RWPE2 (cell line): ENCODE measurements around the gene EXOC6.
A peak's percentile ranks its signal among the peaks of the same experiment; 100 is the strongest.

Source experiments
- ATAC-seq: fragments of 200-7000 bp; cut with Tn5 transposase; 3 replicates; pipeline ENCODE4 v1.9.1; 2021; ENCODE audit warnings: low read depth
- DNase-seq: peaks from one replicate; pipeline ENCODE4 v3.0.0-alpha.2; 2020; ENCODE audit warnings: low spot score
- H3K27ac ChIP-seq: fragments of 450-650 bp; 2 replicates; pipeline ENCODE4 v1.5.1; 2017; ENCODE audit warnings: mild to moderate bottlenecking; ENCODE audit not compliant: poor library complexity, severe bottlenecking
- H3K27me3 ChIP-seq: fragments of 250-450 bp; sonication (Bioruptor Pico); 2 replicates; pipeline ENCODE4 v1.5.1; 2021; ENCODE audit warnings: mild to moderate bottlenecking, moderate library complexity; ENCODE audit not compliant: insufficient read depth, poor library complexity, severe bottlenecking
- H3K36me3 ChIP-seq: fragments of 250-450 bp; sonication (Bioruptor Pico); 2 replicates; pipeline ENCODE4 v1.5.1; 2020; ENCODE audit warnings: low read depth, mild to moderate bottlenecking, moderate library complexity
- H3K4me1 ChIP-seq: fragments of 250-450 bp; sonication (Bioruptor Pico); 2 replicates; pipeline ENCODE4 v1.5.1; 2021; ENCODE audit warnings: mild to moderate bottlenecking, moderate library complexity; ENCODE audit not compliant: insufficient read depth, poor library complexity, severe bottlenecking
- H3K4me3 ChIP-seq: fragments of 250-450 bp; sonication (Bioruptor Pico); 2 replicates; pipeline ENCODE4 v1.5.1; 2021; ENCODE audit warnings: mild to moderate bottlenecking, moderate library complexity; ENCODE audit not compliant: severe bottlenecking
- H3K9me3 ChIP-seq: fragments of 250-450 bp; sonication (Bioruptor Pico); 2 replicates; pipeline ENCODE4 v1.5.1; 2021; ENCODE audit warnings: mild to moderate bottlenecking, moderate library complexity; ENCODE audit not compliant: severe bottlenecking
- CTCF ChIP-seq: fragments of 450-650 bp; IDR thresholded peaks from one replicate; pipeline ENCODE4 v1.5.1; 2017; ENCODE audit warnings: mild to moderate bottlenecking, moderate library complexity; ENCODE audit not compliant: poor library complexity, severe bottlenecking

The EXOC6 gene

DNA sequence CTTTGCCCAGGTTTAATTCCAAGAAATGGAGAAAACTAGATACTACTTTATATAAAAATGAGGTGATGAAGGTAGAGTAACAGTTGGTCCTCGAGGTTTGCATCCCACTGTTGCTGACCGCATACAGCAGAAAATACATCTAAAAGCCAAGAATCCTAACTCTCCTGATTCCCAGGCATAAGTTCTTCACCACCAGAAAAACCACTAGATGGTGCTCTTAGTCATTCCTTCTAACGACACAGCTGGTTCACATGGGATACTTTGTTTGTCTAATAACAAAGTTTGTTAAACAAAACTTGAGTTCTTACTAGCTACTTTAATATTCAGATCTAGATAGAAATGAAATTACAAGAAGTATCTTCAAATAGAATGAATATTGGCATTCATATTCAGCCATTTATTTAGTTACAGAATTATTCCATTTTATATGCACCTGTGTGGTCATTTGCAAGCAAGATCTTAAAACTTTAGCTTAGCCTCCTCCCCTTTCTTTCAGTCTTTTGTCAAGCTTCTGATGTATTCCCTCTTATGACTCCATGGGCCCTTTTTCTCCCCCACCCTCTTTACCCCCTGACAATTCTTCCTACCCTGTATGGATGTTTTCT is 158.2 kb downstream of the EXOC6 start:
- ATAC-seq (peak; percentile 61; the same call in 2 of the 3 replicates), DNase-seq (no peak)
- no peak overlapping the region for H3K4me3 ChIP-seq
- H3K36me3 ChIP-seq, result no peaks in the 10 kb centered on the region
- H3K4me1 ChIP-seq, result no peaks in the 10 kb centered on the region
- peak; percentile 83 for TF ChIP-seq CTCF
- H3K27me3 ChIP-seq, result no peaks in the 10 kb centered on the region
- H3K27ac ChIP-seq, result no peak overlapping the region
- H3K9me3 ChIP-seq, result no peaks in the 10 kb centered on the region

- no peaks in the 10 kb centered on the region for H3K9me3 ChIP-seq
- H3K4me3 ChIP-seq, result no peak overlapping the region
- H3K27ac ChIP-seq, result no peak overlapping the region
- no peak for ATAC-seq
- DNase-seq, result no peak
- TF ChIP-seq CTCF, result no peak
- no peaks in the 10 kb centered on the region for H3K27me3 ChIP-seq
- H3K4me1 ChIP-seq, result no peaks in the 10 kb centered on the region
- no peaks in the 10 kb centered on the region for H3K36me3 ChIP-seq
Measured at GRCh38 chr10:93015722-93016121, 167.4 kb downstream of the EXOC6 start.

GRCh38 chr10:93023013-93023650 is 174.8 kb downstream of the EXOC6 start:
- DNase-seq (no peak), ATAC-seq (no peak)
- no peak overlapping the region for H3K4me3 ChIP-seq
- H3K4me1 ChIP-seq, result no peaks in the 10 kb centered on the region
- TF ChIP-seq CTCF, result no peak
- no peak overlapping the region for H3K27ac ChIP-seq
- H3K27me3 ChIP-seq, result no peaks in the 10 kb centered on the region
- H3K36me3 ChIP-seq, result no peaks in the 10 kb centered on the region
- H3K9me3 ChIP-seq, result no peaks in the 10 kb centered on the region

DNA sequence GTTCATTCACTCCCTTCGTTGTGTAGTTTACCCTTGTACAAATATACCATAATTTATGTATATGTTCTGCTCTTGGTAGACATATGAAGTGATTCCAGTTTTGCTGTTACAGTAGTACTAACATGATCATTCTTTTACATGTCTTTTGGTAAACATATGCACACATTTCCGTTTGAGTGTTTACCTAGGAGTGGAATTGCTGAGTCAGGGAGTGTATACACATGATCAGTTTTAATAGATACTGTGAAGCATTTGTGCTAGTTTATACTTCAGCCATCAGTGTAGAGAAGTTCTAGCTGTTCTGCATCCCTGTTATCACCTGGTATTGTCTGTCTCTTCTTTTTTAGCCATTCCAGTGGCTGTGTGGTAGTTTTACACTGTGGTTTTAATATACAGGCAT is 177.8 kb downstream of the EXOC6 start:
- Histone ChIP-seq H3K9me3 (no peaks in the 10 kb centered on the region), H3K4me1 (peaks cover 10% of the 10 kb centered on the region), H3K4me3 (no peak overlapping the region), H3K27me3 (no peaks in the 10 kb centered on the region), H3K27ac (no peak overlapping the region), H3K36me3 (no peaks in the 10 kb centered on the region)
- DNase-seq (no peak), ATAC-seq (no peak)
- no peak for TF ChIP-seq CTCF

DNA sequence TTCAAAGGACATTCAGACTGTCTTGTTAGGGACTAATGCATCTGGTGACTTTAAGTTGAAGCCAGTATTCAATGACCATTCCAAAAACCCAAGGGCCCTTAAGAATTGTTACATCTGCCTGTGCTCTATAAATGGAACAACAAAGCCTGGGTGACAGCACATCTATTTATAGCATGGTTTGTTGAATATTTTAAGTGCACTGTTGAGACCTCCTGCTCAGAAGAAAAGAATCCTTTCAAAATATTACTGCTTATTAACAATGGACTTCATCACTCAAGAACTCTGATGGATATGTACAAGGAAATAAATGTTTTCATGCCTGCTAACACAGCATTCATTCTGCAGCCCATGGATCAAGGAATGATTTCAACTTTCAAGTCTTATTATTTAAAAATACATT is 179.2 kb downstream of the EXOC6 start:
- no peak for TF ChIP-seq CTCF
- H3K4me3 ChIP-seq, result no peak overlapping the region
- no peaks in the 10 kb centered on the region for H3K36me3 ChIP-seq
- peaks cover 10% of the 10 kb centered on the region for H3K4me1 ChIP-seq
- H3K27ac ChIP-seq, result no peak overlapping the region
- no peaks in the 10 kb centered on the region for H3K9me3 ChIP-seq
- H3K27me3 ChIP-seq, result no peaks in the 10 kb centered on the region
- no peak for DNase-seq
- no peak for ATAC-seq
